Measurements from ENCODE around the gene ALOXE3.

DNA sequence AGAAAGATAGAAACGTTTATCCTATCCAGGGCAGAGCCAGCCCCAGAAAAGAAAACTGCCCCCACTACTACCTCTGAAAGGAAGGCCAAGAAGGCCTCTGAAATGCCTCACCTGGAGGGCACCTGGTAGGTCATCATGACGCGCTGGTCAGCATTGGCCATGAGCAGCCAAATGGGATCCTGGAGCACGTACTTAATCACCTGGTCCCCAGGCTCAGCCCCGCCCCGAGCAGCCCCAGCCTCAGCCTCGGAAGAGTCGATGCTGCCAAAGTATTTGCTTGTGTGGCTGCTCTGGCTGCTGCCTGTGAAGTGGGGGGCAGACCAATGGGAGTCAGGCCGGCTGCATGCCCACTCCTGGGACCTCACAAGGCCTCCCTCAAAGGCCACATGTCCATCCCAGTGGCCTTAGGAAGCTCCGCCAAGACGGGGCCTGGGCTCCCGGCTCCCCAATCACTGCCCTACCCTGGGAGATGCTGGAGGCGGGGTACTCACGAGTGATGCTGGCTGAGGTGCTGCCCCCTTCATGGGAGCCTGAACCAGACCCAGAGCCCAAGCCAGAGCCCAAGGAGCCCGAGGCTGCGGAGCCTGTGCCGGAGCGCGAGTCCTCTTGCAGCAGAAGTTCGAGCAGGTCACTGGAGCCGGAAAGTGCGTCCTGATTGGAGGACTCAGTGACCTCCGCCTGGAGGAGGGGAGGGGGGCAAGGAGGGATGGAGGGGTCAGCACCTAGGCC lies 24.0 kb upstream of the ALOXE3 start:
- TF ChIP-seq, protein P1, sequence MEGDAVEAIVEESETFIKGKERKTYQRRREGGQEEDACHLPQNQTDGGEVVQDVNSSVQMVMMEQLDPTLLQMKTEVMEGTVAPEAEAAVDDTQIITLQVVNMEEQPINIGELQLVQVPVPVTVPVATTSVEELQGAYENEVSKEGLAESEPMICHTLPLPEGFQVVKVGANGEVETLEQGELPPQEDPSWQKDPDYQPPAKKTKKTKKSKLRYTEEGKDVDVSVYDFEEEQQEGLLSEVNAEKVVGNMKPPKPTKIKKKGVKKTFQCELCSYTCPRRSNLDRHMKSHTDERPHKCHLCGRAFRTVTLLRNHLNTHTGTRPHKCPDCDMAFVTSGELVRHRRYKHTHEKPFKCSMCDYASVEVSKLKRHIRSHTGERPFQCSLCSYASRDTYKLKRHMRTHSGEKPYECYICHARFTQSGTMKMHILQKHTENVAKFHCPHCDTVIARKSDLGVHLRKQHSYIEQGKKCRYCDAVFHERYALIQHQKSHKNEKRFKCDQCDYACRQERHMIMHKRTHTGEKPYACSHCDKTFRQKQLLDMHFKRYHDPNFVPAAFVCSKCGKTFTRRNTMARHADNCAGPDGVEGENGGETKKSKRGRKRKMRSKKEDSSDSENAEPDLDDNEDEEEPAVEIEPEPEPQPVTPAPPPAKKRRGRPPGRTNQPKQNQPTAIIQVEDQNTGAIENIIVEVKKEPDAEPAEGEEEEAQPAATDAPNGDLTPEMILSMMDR (IDR thresholded peaks at IDR 0.05; ENCODE audit: low read length), result no peak
- no peak for TF ChIP-seq EZH2 (IDR thresholded peaks at IDR 0.05; ENCODE audit: borderline replicate concordance, low read length)
